ENCODE data around the gene AK5.

The AK5 gene

DNA sequence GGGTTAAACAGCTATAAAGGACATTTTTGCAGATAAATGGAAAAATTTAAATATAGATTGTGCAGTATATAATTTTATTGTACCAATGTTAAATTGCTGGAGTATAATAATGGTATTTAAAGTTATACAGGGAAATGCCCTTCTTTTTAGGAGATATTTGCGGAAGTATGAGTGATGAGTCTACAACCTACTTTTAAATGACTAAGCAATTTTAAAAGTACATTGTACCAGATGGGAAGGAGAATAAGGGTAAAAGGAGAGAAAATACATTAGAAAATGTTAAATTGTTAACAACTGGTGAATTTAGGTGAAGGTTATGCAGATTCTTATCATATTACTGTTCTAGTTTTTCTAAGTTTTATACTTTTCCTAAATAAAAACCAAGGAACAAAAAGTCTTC, 308.8 kb downstream of the AK5 start:
- ChIA-PET CTCF (interaction anchor here (1.3 to 1.8 kb wide), 2 partner anchors 11 to 15 kb away, joined by 3 to 6 read pairs; no protein-coding TSS in a partner anchor), POLR2A (no interaction called here)
- no peak for DNase-seq (ENCODE audit: low read depth, low spot score)
- no peak overlapping the region for H3K4me3 ChIP-seq (ENCODE audit: low read depth, low read length)
- TF ChIP-seq, protein P1, sequence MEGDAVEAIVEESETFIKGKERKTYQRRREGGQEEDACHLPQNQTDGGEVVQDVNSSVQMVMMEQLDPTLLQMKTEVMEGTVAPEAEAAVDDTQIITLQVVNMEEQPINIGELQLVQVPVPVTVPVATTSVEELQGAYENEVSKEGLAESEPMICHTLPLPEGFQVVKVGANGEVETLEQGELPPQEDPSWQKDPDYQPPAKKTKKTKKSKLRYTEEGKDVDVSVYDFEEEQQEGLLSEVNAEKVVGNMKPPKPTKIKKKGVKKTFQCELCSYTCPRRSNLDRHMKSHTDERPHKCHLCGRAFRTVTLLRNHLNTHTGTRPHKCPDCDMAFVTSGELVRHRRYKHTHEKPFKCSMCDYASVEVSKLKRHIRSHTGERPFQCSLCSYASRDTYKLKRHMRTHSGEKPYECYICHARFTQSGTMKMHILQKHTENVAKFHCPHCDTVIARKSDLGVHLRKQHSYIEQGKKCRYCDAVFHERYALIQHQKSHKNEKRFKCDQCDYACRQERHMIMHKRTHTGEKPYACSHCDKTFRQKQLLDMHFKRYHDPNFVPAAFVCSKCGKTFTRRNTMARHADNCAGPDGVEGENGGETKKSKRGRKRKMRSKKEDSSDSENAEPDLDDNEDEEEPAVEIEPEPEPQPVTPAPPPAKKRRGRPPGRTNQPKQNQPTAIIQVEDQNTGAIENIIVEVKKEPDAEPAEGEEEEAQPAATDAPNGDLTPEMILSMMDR (IDR thresholded peaks at IDR 0.05; ENCODE audit: insufficient read depth, low read length, missing control alignments), result no peak

DNA sequence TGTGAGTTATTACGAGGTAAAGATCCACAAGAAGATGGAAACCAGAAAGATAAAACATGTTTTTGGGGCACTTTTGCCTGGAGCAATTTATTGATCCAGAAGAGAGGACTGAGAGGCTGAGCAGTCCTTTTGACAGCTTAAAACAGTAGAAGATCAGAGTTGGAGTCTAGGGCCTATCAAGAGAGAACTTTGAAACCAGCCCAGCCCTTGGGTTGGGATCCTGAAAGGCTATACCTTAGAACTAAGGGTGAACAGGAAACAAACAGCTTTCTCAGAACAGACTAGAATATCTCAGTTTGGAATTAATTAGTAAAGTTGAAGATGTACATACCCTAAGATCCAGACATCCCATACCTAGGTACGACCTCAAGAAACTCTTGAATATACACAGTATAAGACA, 311.1 kb downstream of the AK5 start:
- POLR2A ChIA-PET, result no interaction called here
- CTCF ChIA-PET, result interaction anchor here (1.2 kb wide), 1 partner anchor 16 kb away, joined by 3 read pairs; no protein-coding TSS in a partner anchor
- no peak overlapping the region for H3K4me3 ChIP-seq (ENCODE audit: low read depth, low read length)
- TF ChIP-seq, protein P1 (IDR thresholded peaks at IDR 0.05; ENCODE audit: insufficient read depth, low read length, missing control alignments), result no peak
- no peak for DNase-seq (ENCODE audit: low read depth, low spot score)

DNA sequence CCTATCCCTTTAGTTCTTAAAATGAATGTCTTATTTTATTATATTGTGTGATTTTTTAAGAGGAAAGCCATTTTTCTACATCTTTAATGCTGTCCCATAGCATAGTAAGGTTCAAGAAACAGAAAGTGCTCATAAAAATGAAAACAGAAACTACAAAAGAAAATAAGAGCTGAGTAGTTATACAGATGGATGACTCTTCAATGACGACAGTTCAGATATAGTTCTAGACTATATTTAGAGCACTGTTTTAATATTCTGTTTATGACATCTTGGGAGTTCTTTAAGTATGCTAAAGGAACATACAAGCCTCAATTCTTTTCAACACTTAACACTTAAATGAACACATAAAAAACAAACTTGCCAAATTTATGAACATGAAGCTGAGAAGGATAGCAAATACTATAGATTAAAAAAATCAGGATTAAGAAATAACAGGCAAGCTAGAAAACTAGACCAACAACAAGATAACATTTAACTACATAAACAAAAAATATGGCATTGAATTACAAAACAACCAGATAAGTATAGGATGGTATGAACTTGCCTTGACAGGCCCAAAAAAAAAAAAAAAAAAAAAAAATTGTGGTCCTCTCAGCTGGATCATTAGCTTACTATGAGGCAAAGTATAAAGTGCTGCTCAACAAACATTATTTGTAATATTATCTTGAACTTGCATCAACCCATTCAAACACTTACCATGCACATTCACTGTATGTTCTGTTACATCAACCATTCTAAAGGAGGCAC, 312.7 kb downstream of the AK5 start:
- DNase-seq (ENCODE audit: low read depth, low spot score), result no peak
- H3K4me3 ChIP-seq (ENCODE audit: low read depth, low read length), result no peak overlapping the region
- CTCF ChIA-PET, result interaction anchor here (0.8 kb wide), 1 partner anchor 10 kb away, joined by 3 read pairs; no protein-coding TSS in a partner anchor
- POLR2A ChIA-PET, result no interaction called here
- TF ChIP-seq, protein P1 (IDR thresholded peaks at IDR 0.05; ENCODE audit: insufficient read depth, low read length, missing control alignments), result no peak

DNA sequence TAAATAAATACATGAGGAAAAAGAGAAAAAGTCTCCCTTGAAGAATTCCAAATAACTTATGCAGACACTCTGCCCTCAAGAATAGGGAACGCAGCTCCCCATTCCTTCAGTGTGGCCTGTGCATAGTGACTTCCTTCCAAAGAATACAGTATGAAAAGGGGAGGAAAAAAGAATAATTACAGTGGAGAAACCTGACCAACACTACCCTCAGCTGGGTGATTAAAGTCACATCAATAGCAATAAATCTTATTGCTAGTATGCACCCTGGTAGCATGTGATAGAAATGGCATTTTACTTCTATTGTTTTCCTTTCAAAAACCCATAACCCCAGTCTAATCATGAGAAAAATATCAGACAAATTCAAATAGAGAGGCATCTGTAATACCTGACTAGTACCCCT, 315.5 kb downstream of the AK5 start:
- CTCF ChIA-PET, result no interaction called here
- DNase-seq (ENCODE audit: low read depth, low spot score), result no peak
- POLR2A ChIA-PET, result no interaction called here
- TF ChIP-seq, protein P1 (IDR thresholded peaks at IDR 0.05; ENCODE audit: insufficient read depth, low read length, missing control alignments), result no peak
- no peak overlapping the region for H3K4me3 ChIP-seq (ENCODE audit: low read depth, low read length)

DNA sequence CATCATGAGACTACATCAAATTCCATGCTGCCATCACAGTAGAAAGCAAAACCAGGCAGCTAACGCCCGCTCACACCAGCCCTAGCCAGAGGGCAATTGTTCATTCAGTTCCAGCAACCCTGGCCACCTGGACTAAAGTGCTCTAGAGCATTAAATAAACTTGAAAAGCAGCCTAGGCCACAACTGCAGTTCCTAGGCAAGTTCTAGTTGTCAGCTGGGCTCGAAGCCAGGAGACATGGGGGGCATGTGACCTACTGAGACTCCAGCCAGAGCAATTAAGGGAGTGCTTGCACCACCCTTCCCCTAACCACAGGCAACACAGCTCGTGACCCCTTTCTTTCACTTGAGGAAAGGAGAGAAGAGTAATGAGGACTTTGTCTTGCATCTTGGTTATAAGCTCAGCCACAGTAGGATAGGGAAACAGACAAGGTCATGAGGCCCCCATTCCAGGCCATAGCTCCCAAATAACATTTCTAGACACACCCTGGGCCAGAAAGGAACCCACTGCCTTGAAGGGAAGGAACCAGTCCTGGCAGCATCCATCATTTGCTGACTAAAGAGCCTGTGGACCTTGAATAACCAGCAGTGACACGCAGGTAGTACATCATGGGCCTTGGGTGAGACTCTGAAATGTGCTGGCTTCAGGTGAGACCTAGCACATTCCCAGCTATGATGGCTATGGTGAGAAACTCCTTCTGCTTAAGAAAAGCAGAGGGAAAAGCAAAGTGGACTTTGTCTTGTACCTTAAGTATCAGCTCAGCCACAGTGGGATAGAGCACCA, 323.6 kb downstream of the AK5 start:
- DNase-seq (ENCODE audit: low read depth, low spot score), result peak; percentile 17

More for the DNA sequence above, 323.6 kb downstream of the AK5 start:
- H3K4me3 ChIP-seq (ENCODE audit: low read depth, low read length), result no peak overlapping the region
- TF ChIP-seq, protein P1 (IDR thresholded peaks at IDR 0.05; ENCODE audit: insufficient read depth, low read length, missing control alignments), result no peak
- POLR2A ChIA-PET, result no interaction called here
- CTCF ChIA-PET, result interaction anchor here (1.9 kb wide), 1 partner anchor 15 kb away, joined by 6 read pairs; no protein-coding TSS in a partner anchor
